B cell (primary cell): ENCODE data around the gene ETFBKMT. TPM values are rescaled to one million over a fixed set of nuclear protein-coding genes. Genes with fewer than 3 reads are reported as not detected.
"Not testable (repeated sequence)": the region's sequence is repeated elsewhere in the genome, so short reads cannot be mapped to it uniquely, and the experiment has no call there.

Experiments used
- ATAC-seq: fragments of 200-7000 bp; cut with Tn5 transposase; one replicate; pipeline ENCODE4 v1.10.0; 2021; ENCODE audit warnings: low read depth, mild to moderate bottlenecking, moderate number of reproducible peaks, moderate library complexity
- CTCF ChIA-PET: fragments of 350-600 bp; sonication (Branson Sonifier 250); formaldehyde crosslinking; loops from one replicate; lab custom pipeline; 2021; ENCODE audit warnings: antibody characterized with exemption, inconsistent platforms; lab: Charles Lee
- POLR2A ChIA-PET: fragments of 350-600 bp; sonication (Branson Sonifier 250); formaldehyde crosslinking; loops from one replicate; lab custom pipeline; 2021; ENCODE audit warnings: antibody characterized with exemption; lab: Charles Lee
- DNase-seq: peaks from one replicate; pipeline ENCODE4 v3.0.0; 2013
- H2AFZ ChIP-seq: 2 replicates; pipeline ENCODE4 v1.6.1; 2012; ENCODE audit warnings: mild to moderate bottlenecking, low read depth, low read length; ENCODE audit not compliant: insufficient read depth, poor library complexity, severe bottlenecking
- H3K27ac ChIP-seq, 2 donors: 1 replicate in 1 of 2; 2 replicates in 1 of 2; pipeline ENCODE4 v1.5.1; 2012 to 2013; ENCODE audit warnings: low read length in 2 of 2, mild to moderate bottlenecking in 2 of 2, moderate library complexity in 1 of 2
- H3K27me3 ChIP-seq, 4 experiments: fragments of 200-600 bp in 1 of 4; sonication (generic) in 1 of 4; replicated peaks in 1 of 4; 1 replicate in 2 of 4; 2 replicates in 2 of 4; pipeline versions ENCODE4 v1.6.1 to v1.7.0; 2013 to 2016; ENCODE audit warnings: low read length in 3 of 4, mild to moderate bottlenecking in 2 of 4, mixed read lengths in 1 of 4, moderate library complexity in 1 of 4; ENCODE audit not compliant: insufficient read depth in 4 of 4, control insufficient read depth in 3 of 4; ENCODE audit errors: control extremely low read depth in 1 of 4
- H3K36me3 ChIP-seq, 2 experiments: replicated peaks in 1 of 2; 1 replicate in 1 of 2; 2 replicates in 1 of 2; pipeline versions ENCODE4 v1.6.1 to v1.7.1; 2013; ENCODE audit warnings: low read length in 1 of 2; ENCODE audit not compliant: insufficient read depth in 2 of 2, control insufficient read depth in 1 of 2; ENCODE audit errors: control extremely low read depth in 1 of 2, extremely low read depth in 1 of 2
- H3K4me1 ChIP-seq, 2 donors: fragments of 200-600 bp in 1 of 2; sonication (generic) in 1 of 2; 1 replicate in 1 of 2; 2 replicates in 1 of 2; pipeline versions ENCODE4 v1.5.1 to v1.6.1; 2013 to 2017; ENCODE audit warnings: low read length in 2 of 2; ENCODE audit not compliant: control insufficient read depth in 2 of 2, insufficient read depth in 2 of 2
- H3K4me2 ChIP-seq: replicated peaks from 2 replicates; pipeline ENCODE3; 2012; ENCODE audit warnings: mild to moderate bottlenecking, low read depth, low read length; ENCODE audit not compliant: poor library complexity, severe bottlenecking
- H3K4me3 ChIP-seq, 5 experiments: fragments of 200-600 bp in 1 of 5; sonication (generic) in 1 of 5; 1 replicate in 3 of 5; 2 replicates in 2 of 5; pipeline versions ENCODE4 v1.5.1 to v1.7.0; 2011 to 2016; ENCODE audit warnings: low read length in 4 of 5, mild to moderate bottlenecking in 4 of 5, low read depth in 2 of 5, control low read depth in 1 of 5, moderate library complexity in 1 of 5; ENCODE audit not compliant: insufficient read depth in 1 of 5; ENCODE audit errors: control extremely low read depth in 1 of 5, extremely low read depth in 1 of 5
- H3K79me2 ChIP-seq: fragments of 200-600 bp; sonication (generic); one replicate; pipeline ENCODE4 v1.6.0; 2016; ENCODE audit warnings: low read length; ENCODE audit not compliant: control insufficient read depth, insufficient read depth
- H3K9ac ChIP-seq: fragments of 200-600 bp; sonication (generic); 2 replicates; pipeline ENCODE4 v1.6.1; 2017; ENCODE audit warnings: mild to moderate bottlenecking, low read length, moderate library complexity
- H3K9me3 ChIP-seq, 3 donors: one replicate each; pipeline versions ENCODE4 v1.6.1 to v1.7.1; 2013; ENCODE audit warnings: low read length in 2 of 3; ENCODE audit not compliant: control insufficient read depth in 2 of 3, insufficient read depth in 1 of 3; ENCODE audit errors: control extremely low read depth in 1 of 3
- H4K20me1 ChIP-seq: 2 replicates; pipeline ENCODE4 v1.6.0; 2012; ENCODE audit warnings: mild to moderate bottlenecking, low read length; ENCODE audit not compliant: insufficient read depth, control insufficient read depth, poor library complexity, severe bottlenecking
- H3K27ac Mint-ChIP-seq: one replicate; pipeline ENCODE4 v1.8.0; 2021; ENCODE audit warnings: mixed read lengths
- H3K27me3 Mint-ChIP-seq: one replicate; pipeline ENCODE4 v1.8.0; 2021; ENCODE audit warnings: mixed read lengths
- H3K4me1 Mint-ChIP-seq: one replicate; pipeline ENCODE4 v1.8.0; 2021; ENCODE audit warnings: mixed read lengths
- H3K4me3 Mint-ChIP-seq: one replicate; pipeline ENCODE4 v1.8.0; 2021; ENCODE audit warnings: mixed read lengths
- H3K9me3 Mint-ChIP-seq: one replicate; pipeline ENCODE4 v1.8.0; 2022; ENCODE audit warnings: mixed read lengths; ENCODE audit not compliant: insufficient read depth
- EZH2 ChIP-seq: IDR thresholded peaks from 2 replicates; pipeline ENCODE4 v1.6.1; 2012; ENCODE audit warnings: borderline replicate concordance, low read depth, mild to moderate bottlenecking, moderate library complexity, low read length; ENCODE audit not compliant: insufficient read depth, poor library complexity, severe bottlenecking
- WGBS: methylation state at CpG from one replicate; pipeline ENCODE4 v1.1.5; 2013; ENCODE audit warnings: missing lambda C conversion rate; ENCODE audit not compliant: insufficient coverage; 5-methylcytosine and 5-hydroxymethylcytosine counted together
- intact Hi-C: fragments of 100-400 bp; cut with micrococcal nuclease; formaldehyde crosslinking; loops from one replicate; pipeline ENCODE4 v1.10.0; 2022
- polyA plus RNA-seq: library from polyadenylated mRNA; depleted of rRNA; stranded (reverse); fragments of >200 nt; gene quantifications from 2 replicates; pipeline ENCODE4 v1.2.3, GENCODE V29; 2012
- total RNA-seq, 2 donors: library from RNA; stranded (reverse); fragments of 120-200 nt in 1 of 2; gene quantifications; 1 replicate in 1 of 2; 2 replicates in 1 of 2; pipeline versions ENCODE4 v1.2.3 to v1.2.4, GENCODE V29; 2013 to 2022
- TF ChIP-seq, protein P1 (sequence below): fragments of 200-600 bp; IDR thresholded peaks from one replicate; pipeline ENCODE4 v1.8.0; 2022; ENCODE audit warnings: antibody characterized with exemption, mild to moderate bottlenecking

Gene ETFBKMT
- total and polyA plus RNA-seq, 2 donors (not counting 1 experiment from before 2014, with no cell fraction given), result 0.58 to 2.4 TPM

DNA sequence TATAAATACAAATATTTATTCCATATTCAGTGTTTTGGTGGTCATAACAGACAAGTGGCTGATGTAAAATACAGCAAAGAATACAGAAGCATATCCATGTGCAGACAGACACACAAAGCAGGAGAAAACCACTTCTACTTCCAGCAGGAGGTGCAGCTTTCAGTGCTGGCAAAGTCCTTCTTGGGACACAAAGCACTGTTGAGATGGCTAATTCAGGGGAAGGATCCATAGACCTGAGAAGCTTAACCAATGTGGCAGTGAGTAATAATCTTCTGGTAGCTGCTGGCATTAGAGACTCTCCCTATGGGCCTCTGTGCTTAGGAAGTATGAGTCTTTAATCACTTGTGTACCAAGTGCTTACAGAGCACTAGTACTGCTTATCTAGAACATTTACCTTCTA, 42.6 kb downstream of the ETFBKMT start:
- Histone ChIP-seq H2AFZ (no peak overlapping the region), H3K4me2 (no peak overlapping the region), H3K27ac (no peak overlapping the region), H3K79me2 (no peaks in the 10 kb centered on the region), H3K9me3 (peaks cover 0 to under 1% (median 0%) of the 10 kb centered on the region in 3 donors), H3K4me1 (peaks cover 0 to 3% of the 10 kb centered on the region in 2 donors), H4K20me1 (no peaks in the 10 kb centered on the region), H3K4me3 (no peak overlapping the region), H3K9ac (no peak overlapping the region), H3K36me3 (peaks cover 14 to 35% of the 10 kb centered on the region in 2 experiments), H3K27me3 (no peaks in the 10 kb centered on the region)
- ChIA-PET POLR2A (interaction anchor here (1.9 kb wide), 1 partner anchor 27 kb away, joined by 7 read pairs; the partner anchor contains the start of gene AMN1), CTCF (interaction anchor here (0.7 to 1.6 kb wide), 3 partner anchors 12 to 359 kb away, joined by 3 to 4 read pairs (median 4); no protein-coding TSS in a partner anchor)
- Mint-ChIP-seq H3K4me3 (no peak overlapping the region), H3K4me1 (peaks cover 13% of the 10 kb centered on the region), H3K27ac (no peak overlapping the region), H3K27me3 (no peaks in the 10 kb centered on the region), H3K9me3 (no peaks in the 10 kb centered on the region)
- TF ChIP-seq EZH2, result no peak
- TF ChIP-seq, protein P1, sequence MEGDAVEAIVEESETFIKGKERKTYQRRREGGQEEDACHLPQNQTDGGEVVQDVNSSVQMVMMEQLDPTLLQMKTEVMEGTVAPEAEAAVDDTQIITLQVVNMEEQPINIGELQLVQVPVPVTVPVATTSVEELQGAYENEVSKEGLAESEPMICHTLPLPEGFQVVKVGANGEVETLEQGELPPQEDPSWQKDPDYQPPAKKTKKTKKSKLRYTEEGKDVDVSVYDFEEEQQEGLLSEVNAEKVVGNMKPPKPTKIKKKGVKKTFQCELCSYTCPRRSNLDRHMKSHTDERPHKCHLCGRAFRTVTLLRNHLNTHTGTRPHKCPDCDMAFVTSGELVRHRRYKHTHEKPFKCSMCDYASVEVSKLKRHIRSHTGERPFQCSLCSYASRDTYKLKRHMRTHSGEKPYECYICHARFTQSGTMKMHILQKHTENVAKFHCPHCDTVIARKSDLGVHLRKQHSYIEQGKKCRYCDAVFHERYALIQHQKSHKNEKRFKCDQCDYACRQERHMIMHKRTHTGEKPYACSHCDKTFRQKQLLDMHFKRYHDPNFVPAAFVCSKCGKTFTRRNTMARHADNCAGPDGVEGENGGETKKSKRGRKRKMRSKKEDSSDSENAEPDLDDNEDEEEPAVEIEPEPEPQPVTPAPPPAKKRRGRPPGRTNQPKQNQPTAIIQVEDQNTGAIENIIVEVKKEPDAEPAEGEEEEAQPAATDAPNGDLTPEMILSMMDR, result no peak
- DNase-seq, result no peak
- intact Hi-C loops, result no loop called here
- ATAC-seq, result no peak

DNA sequence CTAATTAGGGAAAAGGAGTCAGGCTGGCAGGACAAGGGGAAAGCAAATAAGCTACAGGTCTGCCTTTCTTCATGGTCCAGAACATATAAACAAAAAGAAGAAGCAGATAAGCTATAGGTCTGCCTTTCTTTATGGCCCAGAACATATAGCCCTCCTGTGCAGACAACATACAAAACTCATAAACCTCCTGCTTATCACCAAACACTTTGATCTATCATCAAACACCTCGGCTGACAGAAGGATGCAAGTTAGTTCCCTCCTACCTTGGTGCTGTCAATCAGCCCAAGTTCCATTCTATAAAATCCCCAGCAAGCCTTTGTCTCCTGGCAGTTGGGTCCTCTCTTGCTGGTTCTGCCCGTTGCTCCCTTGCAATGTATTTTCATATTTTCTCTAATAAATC, 46.1 kb downstream of the ETFBKMT start:
- ChIA-PET POLR2A (interaction anchor here (0.6 kb wide), 1 partner anchor 81 kb away, joined by 3 read pairs; no protein-coding TSS in a partner anchor), CTCF (interaction anchor here (0.6 kb wide), 1 partner anchor 357 kb away, joined by 3 read pairs; no protein-coding TSS in a partner anchor)
- H3K27ac Mint-ChIP-seq, result peak overlapping the region; percentile 64
- no peak for ATAC-seq
- Histone ChIP-seq H3K4me1 (peaks cover 6 to 8% of the 10 kb centered on the region in 2 donors), H3K36me3 (peaks cover 9 to 19% of the 10 kb centered on the region in 2 experiments), H4K20me1 (no peaks in the 10 kb centered on the region), H2AFZ (no peak overlapping the region), H3K27me3 (no peaks in the 10 kb centered on the region), H3K4me3 (no peak overlapping the region), H3K79me2 (peaks cover 5% of the 10 kb centered on the region), H3K4me2 (no peak overlapping the region), H3K27ac (no peak overlapping the region), H3K9me3 (peaks cover 6 to 12% (median 11%) of the 10 kb centered on the region in 3 donors), H3K9ac (no peak overlapping the region)
- H3K4me3 Mint-ChIP-seq, result no peak overlapping the region
- DNase-seq, result no peak
- no peaks in the 10 kb centered on the region for H3K27me3 Mint-ChIP-seq
- H3K9me3 Mint-ChIP-seq, result peaks cover 2% of the 10 kb centered on the region
- H3K4me1 Mint-ChIP-seq, result peaks cover 22% of the 10 kb centered on the region
- WGBS, result 100% methylated on average over 1 of the region's 2 CpGs
- intact Hi-C loops, result loop anchor here (5.0 kb wide), 1 partner anchor 158 kb away; no protein-coding TSS in a partner anchor
- no peak for TF ChIP-seq EZH2
- TF ChIP-seq, protein P1, result no peak

GRCh38 chr12:31708118-31708517, 48.6 kb downstream of the ETFBKMT start:
- H3K9me3 Mint-ChIP-seq, H3K27me3 Mint-ChIP-seq, CTCF ChIA-PET, H3K27ac Mint-ChIP-seq, H3K27ac ChIP-seq, H3K9ac ChIP-seq, H2AFZ ChIP-seq, POLR2A ChIA-PET, H4K20me1 ChIP-seq, DNase-seq, H3K4me3 Mint-ChIP-seq, H3K4me2 ChIP-seq, H3K4me3 ChIP-seq, H3K79me2 ChIP-seq, H3K27me3 ChIP-seq, ATAC-seq: not testable (repeated sequence)
- intact Hi-C loops, result loop anchor here (5.0 kb wide), 1 partner anchor 161 kb away; no protein-coding TSS in a partner anchor
- peaks cover 29% of the 10 kb centered on the region for H3K4me1 Mint-ChIP-seq
- 100% methylated on average over 5 of the region's 7 CpGs for WGBS
- peaks cover 9 to 10% of the 10 kb centered on the region in 2 experiments for H3K36me3 ChIP-seq
- H3K9me3 ChIP-seq, result peaks cover 6 to 23% (median 11%) of the 10 kb centered on the region in 3 donors
- H3K4me1 ChIP-seq, result peaks cover 6 to 10% of the 10 kb centered on the region in 2 donors
